GM19099 (cell line): ENCODE measurements around the gene TNK1.

ENCODE experiments used
- POLR2A ChIP-seq: IDR thresholded peaks from 3 replicates; pipeline ENCODE4 v1.6.1; 2011; ENCODE audit warnings: low read depth; ENCODE audit not compliant: insufficient read length; ENCODE audit errors: extremely low read depth

The TNK1 gene

GRCh38 chr17:7352503-7352889, 28.4 kb upstream of the TNK1 start:
- TF ChIP-seq POLR2A: no peak

GRCh38 chr17:7352910-7353635, 27.8 kb upstream of the TNK1 start:
- no peak for TF ChIP-seq POLR2A

GRCh38 chr17:7354262-7354843, 26.5 kb upstream of the TNK1 start:
- TF ChIP-seq POLR2A: no peak

GRCh38 chr17:7355053-7355452, 25.8 kb upstream of the TNK1 start, which contains the start of gene TMEM95:
Gene TMEM95, plus strand, starts transcription at chr17:7355156. Its CDS starts 49 bp downstream, at chr17:7355205.
- TF ChIP-seq POLR2A: no peak

GRCh38 chr17:7355573-7355972, 25.3 kb upstream of the TNK1 start:
- TF ChIP-seq POLR2A: no peak

GRCh38 chr17:7356072-7356549, 24.8 kb upstream of the TNK1 start:
- TF ChIP-seq POLR2A: no peak

- no peak for TF ChIP-seq POLR2A
Measured at GRCh38 chr17:7356756-7357155, 24.1 kb upstream of the TNK1 start.

GRCh38 chr17:7357381-7357780, 23.5 kb upstream of the TNK1 start:
- TF ChIP-seq POLR2A: no peak

- TF ChIP-seq POLR2A: no peak
Measured at GRCh38 chr17:7361906-7362305, 19.0 kb upstream of the TNK1 start.

GRCh38 chr17:7363311-7363710, 17.6 kb upstream of the TNK1 start:
- no peak for TF ChIP-seq POLR2A

- no peak for TF ChIP-seq POLR2A
Measured at GRCh38 chr17:7367083-7367482, 13.8 kb upstream of the TNK1 start.

GRCh38 chr17:7367918-7368598, 12.8 kb upstream of the TNK1 start:
- no peak for TF ChIP-seq POLR2A

GRCh38 chr17:7369825-7370224, 11.1 kb upstream of the TNK1 start:
- TF ChIP-seq POLR2A: no peak

GRCh38 chr17:7370853-7371252, 10.0 kb upstream of the TNK1 start:
- no peak for TF ChIP-seq POLR2A

- TF ChIP-seq POLR2A: no peak
Measured at GRCh38 chr17:7374353-7374752, 6.5 kb upstream of the TNK1 start.

GRCh38 chr17:7379134-7379533, 1.8 kb upstream of the TNK1 start:
- TF ChIP-seq POLR2A: no peak
